K562 (cell line): ENCODE measurements around the gene HIPK1. TPM values are rescaled to one million over a fixed set of nuclear protein-coding genes. Genes with fewer than 3 reads are reported as not detected.
A peak's percentile ranks its signal among the peaks of the same experiment; 100 is the strongest.

Source experiments
- ATAC-seq: fragments of 200-7000 bp; cut with Tn5 transposase; 3 replicates; pipeline ENCODE4 v1.9.1; 2020; ENCODE audit warnings: moderate library complexity
- BruUV-seq: library from RNA; stranded (reverse); fragments of 400-500 nt; replicated peaks from 2 replicates; lab custom pipeline; 2021; lab: Mats Ljungman, UMichigan
- CTCF ChIA-PET: fragments of 300-600 bp; formaldehyde crosslinking; extraction: SDS; loops from one replicate; lab custom pipeline; 2021; ENCODE audit warnings: low intra/inter-chr PET ratio; lab: Yijun Ruan, JAX
- POLR2A ChIA-PET: fragments of 300-600, 350-650 bp; sonication (Branson Sonifier 250); formaldehyde crosslinking; extraction: SDS; loops from one replicate; lab custom pipeline; 2021; ENCODE audit warnings: antibody characterized with exemption, inconsistent platforms; lab: Yijun Ruan, JAX
- DNase-seq, 4 experiments: peaks; one replicate each; pipeline versions ENCODE4 v3.0.0 to v3.0.0-alpha.2; 2011 to 2018; ENCODE audit warnings: low spot score in 3 of 4, mixed read lengths in 3 of 4; ENCODE audit errors: extremely low read depth in 1 of 4
- FAIRE-seq: peaks from 2 replicates; lab custom pipeline; 2011; peaks lifted over from hg19 to GRCh38; lab: Jason Lieb, UNC
- H2AFZ ChIP-seq: 2 replicates; pipeline ENCODE4 v1.6.0; 2011; ENCODE audit warnings: low read depth, low read length, control low read depth, inconsistent platforms
- H3K27ac ChIP-seq: fragments of 200-600 bp; 3 replicates; pipeline ENCODE4 v1.8.0; 2011; ENCODE audit warnings: low read depth, mild to moderate bottlenecking, control low read depth, inconsistent platforms, low read length, moderate library complexity, mixed read lengths; ENCODE audit errors: extremely low read depth
- H3K27me3 ChIP-seq, 2 experiments: fragments of 300-600 bp in 1 of 2; 2 replicates in 1 of 2; 3 replicates in 1 of 2; pipeline versions ENCODE4 v1.6.0 to v1.8.0; 2011; ENCODE audit warnings: inconsistent platforms in 2 of 2, low read length in 2 of 2, mild to moderate bottlenecking in 1 of 2, mixed read lengths in 1 of 2, moderate library complexity in 1 of 2; ENCODE audit not compliant: control insufficient read depth in 2 of 2, insufficient read depth in 2 of 2
- H3K36me3 ChIP-seq: fragments of 300-600 bp; 3 replicates; pipeline ENCODE4 v1.8.0; 2011; ENCODE audit warnings: mild to moderate bottlenecking, low read length, inconsistent platforms; ENCODE audit not compliant: control insufficient read depth, insufficient read depth
- H3K4me1 ChIP-seq, 2 experiments: fragments of 200-600 bp in 1 of 2; replicated peaks in 1 of 2; 2 replicates in 1 of 2; 3 replicates in 1 of 2; pipeline versions ENCODE4 v1.5.1 to v1.8.0; 2011; ENCODE audit warnings: inconsistent platforms in 2 of 2, low read length in 2 of 2, mild to moderate bottlenecking in 1 of 2, mixed read lengths in 1 of 2, moderate library complexity in 1 of 2; ENCODE audit not compliant: control insufficient read depth in 2 of 2, insufficient read depth in 2 of 2
- H3K4me2 ChIP-seq: 2 replicates; pipeline ENCODE4 v1.6.1; 2011; ENCODE audit warnings: low read length, control low read depth, inconsistent platforms, mixed read lengths; ENCODE audit not compliant: insufficient read depth
- H3K4me3 ChIP-seq: fragments of 200-600 bp; sonication (generic), shearing (Covaris generic); 2 replicates; pipeline ENCODE4 v1.5.1; 2016; ENCODE audit warnings: control low read depth, inconsistent platforms
- H3K79me2 ChIP-seq: fragments of 200-600 bp; 3 replicates; pipeline ENCODE4 v1.8.0; 2011; ENCODE audit warnings: low read length, inconsistent platforms; ENCODE audit not compliant: control insufficient read depth, insufficient read depth
- H3K9ac ChIP-seq, 2 experiments: 2 replicates each; pipeline versions ENCODE4 v1.6.0 to v1.6.1; 2011; ENCODE audit warnings: low read depth in 2 of 2, low read length in 2 of 2, control low read depth in 1 of 2, inconsistent platforms in 1 of 2, mild to moderate bottlenecking in 1 of 2, mixed read lengths in 1 of 2; ENCODE audit not compliant: insufficient read depth in 1 of 2
- H3K9me1 ChIP-seq: one replicate; pipeline ENCODE4 v1.6.0; 2011; ENCODE audit warnings: inconsistent platforms, mild to moderate bottlenecking, low read length, moderate library complexity; ENCODE audit not compliant: control insufficient read depth, insufficient read depth
- H3K9me3 ChIP-seq: replicated peaks from 2 replicates; pipeline ENCODE4 v1.5.1; 2011; ENCODE audit warnings: low read depth, low read length, inconsistent platforms; ENCODE audit not compliant: control insufficient read depth, insufficient read depth
- H4K20me1 ChIP-seq: replicated peaks from 2 replicates; pipeline ENCODE4 v1.6.1; 2011; ENCODE audit warnings: low read length, inconsistent platforms, mixed read lengths; ENCODE audit not compliant: control insufficient read depth, insufficient read depth
- HMG20B ChIP-seq: fragments of 250-450 bp; sonication (Bioruptor Pico); IDR thresholded peaks from 2 replicates; pipeline ENCODE4 v1.5.0; 2021; ENCODE audit warnings: mild to moderate bottlenecking
- MYC ChIP-seq, 2 experiments: fragments of 250-450 bp in 1 of 2; sonication (Bioruptor Pico) in 1 of 2; IDR thresholded peaks; 2 replicates each; pipeline versions ENCODE4 v1.5.1 to v1.6.1; 2012 to 2021; ENCODE audit warnings: low read depth in 2 of 2, borderline replicate concordance in 1 of 2, improper control_type of control experiment in 1 of 2, low read length in 1 of 2, mild to moderate bottlenecking in 1 of 2, moderate library complexity in 1 of 2
- POLR2A ChIP-seq: fragments of 450-650 bp; conservative IDR thresholded peaks from 2 replicates; pipeline ENCODE4 v1.6.1; 2016
- RAD51 ChIP-seq: fragments of 450-650 bp; IDR thresholded peaks from 2 replicates; pipeline ENCODE4 v1.7.1; 2016; ENCODE audit warnings: low read depth, mild to moderate bottlenecking, borderline replicate concordance
- SNIP1 ChIP-seq: fragments of 450-650 bp; IDR thresholded peaks from 2 replicates; pipeline ENCODE4 v1.7.1; 2017; ENCODE audit warnings: low read depth, mild to moderate bottlenecking
- ZNF583 ChIP-seq: fragments of 250-450 bp; sonication (Bioruptor Pico); IDR thresholded peaks from 2 replicates; pipeline ENCODE4 v1.4.0; 2020
- WGBS: fragments of 100-300 bp; shearing (Covaris generic); methylation state at CpG from one replicate; pipeline ENCODE4 v1.1.6; 2016; ENCODE audit warnings: low coverage, mixed read lengths; ENCODE audit not compliant: insufficient coverage; ENCODE audit errors: missing lambda C conversion rate; 5-methylcytosine and 5-hydroxymethylcytosine counted together
- in situ Hi-C: fragments of 300-500 bp; cut with MboI; formaldehyde crosslinking; loops from 4 replicates; pipeline ENCODE4 v1.15.0; 2018; ENCODE audit warnings: inconsistent platforms, mixed read lengths
- intact Hi-C: fragments of 100-400 bp; cut with micrococcal nuclease; formaldehyde crosslinking; loops from 2 replicates; pipeline ENCODE4 v1.14.2; 2022
- polyA plus RNA-seq, 8 experiments: library from polyadenylated mRNA; depleted of rRNA in 4 of 8; stranded (reverse) in 5 of 8; unstranded in 3 of 8; fragments of >200 nt; fragmentation: Nextera tagmentation in 2 of 8; fragmentation: Illumina TruSeq in 1 of 8; extraction: Ambion mirVana in 2 of 8; extraction: Trizol in 1 of 8; gene quantifications; 2 replicates each; pipeline versions ENCODE4 v1.2.1 to v1.2.3, GENCODE V29; 2011 to 2014; ENCODE audit warnings: inconsistent platforms in 1 of 8, missing spikeins in 1 of 8
- total RNA-seq, 7 experiments: library from RNA; depleted of rRNA in 6 of 7; stranded (reverse); fragments of >200 nt in 6 of 7; fragmentation: Illumina TruSeq in 2 of 7; extraction: Trizol in 2 of 7; gene quantifications; 2 replicates each; pipeline versions ENCODE4 v1.2.1 to v1.2.3, GENCODE V29; 2011 to 2021; ENCODE audit warnings: low replicate concordance in 1 of 7
- TF ChIP-seq, protein P1 (sequence below): fragments of 450-650 bp; IDR thresholded peaks from 2 replicates; pipeline ENCODE4 v1.6.1; 2018; ENCODE audit not compliant: partially characterized antibody
- TF ChIP-seq, protein P2 (sequence below): fragments of 250-450 bp; sonication (Bioruptor Pico); IDR thresholded peaks from 2 replicates; pipeline ENCODE4 v1.5.0; 2021
- TF ChIP-seq, protein P3 (sequence below), 2 experiments: fragments of 250-450 bp in 1 of 2; fragments of 450-650 bp in 1 of 2; sonication (Bioruptor Pico) in 1 of 2; IDR thresholded peaks; 2 replicates each; pipeline versions ENCODE4 v1.6.1 to v1.8.0; 2016 to 2021; ENCODE audit warnings: mild to moderate bottlenecking in 2 of 2, moderate library complexity in 2 of 2, missing compliant biosample characterization in 1 of 2, missing genetic modification characterization in 1 of 2
- TF ChIP-seq, protein P4 (sequence below): fragments of 450-650 bp; formaldehyde crosslinking; IDR thresholded peaks from 2 replicates; pipeline ENCODE4 v1.4.0; 2022; ENCODE audit warnings: mild to moderate bottlenecking, moderate library complexity

HIPK1 gene
- total and polyA plus RNA-seq, 9 of the 15 experiments (the other 6 are each of a cell fraction or from before 2014, with no cell fraction given): 10.0 to 57.9 (median 29.6) TPM

DNA sequence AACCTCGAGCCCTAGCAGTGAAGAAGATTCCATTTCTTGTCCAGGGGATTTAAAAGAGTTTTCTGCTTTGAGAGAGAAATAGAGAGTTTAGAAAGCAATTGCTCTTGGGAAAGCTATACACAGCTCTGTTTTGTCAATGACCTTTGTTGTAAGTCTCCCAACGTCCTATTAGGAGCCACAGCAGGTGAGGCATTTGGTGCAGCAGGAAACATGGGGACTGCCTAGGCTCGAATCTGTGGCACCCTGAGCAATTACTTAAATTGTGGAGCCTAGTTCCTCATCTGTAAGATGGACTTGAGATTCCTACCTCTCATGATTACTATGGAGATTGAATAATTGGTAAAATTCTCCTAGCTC is 15.8 kb upstream of the HIPK1 start (continued):
- TF ChIP-seq, protein P1, sequence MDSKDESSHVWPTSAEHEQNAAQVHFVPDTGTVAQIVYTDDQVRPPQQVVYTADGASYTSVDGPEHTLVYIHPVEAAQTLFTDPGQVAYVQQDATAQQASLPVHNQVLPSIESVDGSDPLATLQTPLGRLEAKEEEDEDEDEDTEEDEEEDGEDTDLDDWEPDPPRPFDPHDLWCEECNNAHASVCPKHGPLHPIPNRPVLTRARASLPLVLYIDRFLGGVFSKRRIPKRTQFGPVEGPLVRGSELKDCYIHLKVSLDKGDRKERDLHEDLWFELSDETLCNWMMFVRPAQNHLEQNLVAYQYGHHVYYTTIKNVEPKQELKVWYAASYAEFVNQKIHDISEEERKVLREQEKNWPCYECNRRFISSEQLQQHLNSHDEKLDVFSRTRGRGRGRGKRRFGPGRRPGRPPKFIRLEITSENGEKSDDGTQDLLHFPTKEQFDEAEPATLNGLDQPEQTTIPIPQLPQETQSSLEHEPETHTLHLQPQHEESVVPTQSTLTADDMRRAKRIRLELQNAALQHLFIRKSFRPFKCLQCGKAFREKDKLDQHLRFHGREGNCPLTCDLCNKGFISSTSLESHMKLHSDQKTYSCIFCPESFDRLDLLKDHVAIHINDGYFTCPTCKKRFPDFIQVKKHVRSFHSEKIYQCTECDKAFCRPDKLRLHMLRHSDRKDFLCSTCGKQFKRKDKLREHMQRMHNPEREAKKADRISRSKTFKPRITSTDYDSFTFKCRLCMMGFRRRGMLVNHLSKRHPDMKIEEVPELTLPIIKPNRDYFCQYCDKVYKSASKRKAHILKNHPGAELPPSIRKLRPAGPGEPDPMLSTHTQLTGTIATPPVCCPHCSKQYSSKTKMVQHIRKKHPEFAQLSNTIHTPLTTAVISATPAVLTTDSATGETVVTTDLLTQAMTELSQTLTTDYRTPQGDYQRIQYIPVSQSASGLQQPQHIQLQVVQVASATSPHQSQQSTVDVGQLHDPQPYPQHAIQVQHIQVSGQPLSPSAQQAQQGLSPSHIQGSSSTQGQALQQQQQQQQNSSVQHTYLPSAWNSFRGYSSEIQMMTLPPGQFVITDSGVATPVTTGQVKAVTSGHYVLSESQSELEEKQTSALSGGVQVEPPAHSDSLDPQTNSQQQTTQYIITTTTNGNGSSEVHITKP: peak; percentile 50

DNA sequence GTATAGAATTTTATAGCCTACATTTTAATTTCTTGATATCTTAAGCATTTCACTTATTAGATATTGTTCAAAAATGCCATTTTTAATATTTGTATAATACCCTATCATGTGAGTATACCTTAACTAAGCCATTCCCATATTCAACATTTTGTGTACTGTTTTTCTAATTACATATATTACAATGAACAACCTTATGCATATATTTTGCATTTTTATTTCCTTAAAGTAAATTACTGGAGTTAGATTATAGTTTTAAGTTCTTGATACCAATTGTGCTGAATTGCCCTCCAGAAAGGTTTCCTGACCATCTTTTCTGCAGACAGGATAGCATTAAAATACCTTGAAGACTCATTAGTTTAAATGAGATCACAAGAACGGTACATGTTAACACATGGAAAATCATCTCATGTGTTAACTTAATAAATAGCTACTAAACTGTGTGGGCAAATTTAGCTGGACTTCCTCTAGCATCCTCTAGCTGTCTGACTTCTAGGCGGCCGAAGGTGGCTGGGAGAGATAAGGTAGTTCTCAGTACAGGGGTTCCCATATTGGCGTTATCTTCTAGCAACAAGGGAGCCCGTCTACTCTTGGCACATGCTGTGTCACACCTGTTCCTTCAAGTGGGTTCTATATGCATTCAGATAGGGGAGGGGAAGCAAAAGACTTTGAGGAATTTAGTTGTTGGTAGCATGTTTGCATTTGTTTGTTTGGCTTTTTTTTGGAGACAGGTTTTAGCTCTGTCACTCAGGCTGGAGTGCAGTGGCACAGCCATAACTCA is 15.0 kb upstream of the HIPK1 start:
- FAIRE-seq (peak; percentile 99), ATAC-seq (peak; percentile 90), DNase-seq (peak; percentile 96 to 98 (median 97))
- ChIA-PET POLR2A (interaction anchor here (0.7 to 4.4 kb wide), 11 partner anchors 8 to 961 kb away, joined by 3 to 33 read pairs (median 3); partner anchors contain the start of genes AP4B1, DCLRE1B and HIPK1), CTCF (no interaction called here)
- Histone ChIP-seq H3K79me2 (peaks cover 27% of the 10 kb centered on the region), H3K9me3 (no peaks in the 10 kb centered on the region), H3K4me1 (peaks cover 25 to 52% of the 10 kb centered on the region in 2 experiments; a peak in 4 of 5 replicates), H3K27ac (peak overlapping the region; percentile 7; the same call in 2 of the 3 replicates), H3K4me2 (peak overlapping the region; percentile 13), H3K36me3 (peaks cover 44% of the 10 kb centered on the region), H4K20me1 (no peaks in the 10 kb centered on the region), H3K9me1 (peaks cover 3% of the 10 kb centered on the region), H3K9ac (peak overlapping the region in 1 of 2 experiments; percentile 8; a peak in 1 of 4 replicates), H2AFZ (no peak overlapping the region), H3K27me3 (no peaks in the 10 kb centered on the region), H3K4me3 (no peak overlapping the region)
- 1% methylated on average over 5 of the region's 5 CpGs for WGBS
- BruUV-seq: no TSS peak
- intact Hi-C loops: loop anchor here (2.0 kb wide), 1 partner anchor 15 kb away; the partner anchor contains the start of gene HIPK1
- in situ Hi-C loops: no loop called here
- TF ChIP-seq, protein P2, sequence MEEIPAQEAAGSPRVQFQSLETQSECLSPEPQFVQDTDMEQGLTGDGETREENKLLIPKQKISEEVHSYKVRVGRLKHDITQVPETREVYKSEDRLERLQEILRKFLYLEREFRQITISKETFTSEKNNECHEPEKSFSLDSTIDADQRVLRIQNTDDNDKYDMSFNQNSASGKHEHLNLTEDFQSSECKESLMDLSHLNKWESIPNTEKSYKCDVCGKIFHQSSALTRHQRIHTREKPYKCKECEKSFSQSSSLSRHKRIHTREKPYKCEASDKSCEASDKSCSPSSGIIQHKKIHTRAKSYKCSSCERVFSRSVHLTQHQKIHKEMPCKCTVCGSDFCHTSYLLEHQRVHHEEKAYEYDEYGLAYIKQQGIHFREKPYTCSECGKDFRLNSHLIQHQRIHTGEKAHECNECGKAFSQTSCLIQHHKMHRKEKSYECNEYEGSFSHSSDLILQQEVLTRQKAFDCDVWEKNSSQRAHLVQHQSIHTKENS (CRISPR knock-in tag): no peak
- TF ChIP-seq, protein P3, sequence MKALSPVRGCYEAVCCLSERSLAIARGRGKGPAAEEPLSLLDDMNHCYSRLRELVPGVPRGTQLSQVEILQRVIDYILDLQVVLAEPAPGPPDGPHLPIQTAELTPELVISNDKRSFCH (CRISPR knock-in tag; IDR thresholded peaks at IDR 0.05): no peak
- TF ChIP-seq, protein P3 (tag; IDR thresholded peaks at IDR 0.05): peak; percentile 90
- 0 out of 2 replicates have a peak, but pooled peaks have one; percentile 21 for TF ChIP-seq ZNF583 (CRISPR knock-in tag)
- peak; percentile 89 for TF ChIP-seq MYC (IDR thresholded peaks at IDR 0.05; ENCODE audit: low read depth, low read length)
- TF ChIP-seq MYC (CRISPR knock-in tag; IDR thresholded peaks at IDR 0.05; ENCODE audit: borderline replicate concordance, low read depth): no peak
- TF ChIP-seq, protein P4, sequence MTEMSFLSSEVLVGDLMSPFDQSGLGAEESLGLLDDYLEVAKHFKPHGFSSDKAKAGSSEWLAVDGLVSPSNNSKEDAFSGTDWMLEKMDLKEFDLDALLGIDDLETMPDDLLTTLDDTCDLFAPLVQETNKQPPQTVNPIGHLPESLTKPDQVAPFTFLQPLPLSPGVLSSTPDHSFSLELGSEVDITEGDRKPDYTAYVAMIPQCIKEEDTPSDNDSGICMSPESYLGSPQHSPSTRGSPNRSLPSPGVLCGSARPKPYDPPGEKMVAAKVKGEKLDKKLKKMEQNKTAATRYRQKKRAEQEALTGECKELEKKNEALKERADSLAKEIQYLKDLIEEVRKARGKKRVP: peak; percentile 53; the same call in 1 of the 2 replicates
- no peak for TF ChIP-seq HMG20B (CRISPR knock-in tag)
- TF ChIP-seq RAD51: peak; percentile 45; the same call in 1 of the 2 replicates
- TF ChIP-seq POLR2A: no peak
- TF ChIP-seq SNIP1: no peak
